SU-DHL-6 (cell line): ENCODE measurements around the gene TLCD3A.

ENCODE experiments used
- H2AFZ ChIP-seq: fragments of 200-600 bp; sonication (generic); 2 replicates; pipeline ENCODE4 v1.6.1; 2014; ENCODE audit warnings: low read depth, mild to moderate bottlenecking, moderate library complexity, mixed read lengths, antibody characterized with exemption, low read length; ENCODE audit not compliant: severe bottlenecking
- H3F3A ChIP-seq: fragments of 200-600 bp; shearing (Covaris generic); 2 replicates; pipeline ENCODE4 v1.6.0; 2016; ENCODE audit warnings: antibody characterized with exemption, mild to moderate bottlenecking; ENCODE audit not compliant: insufficient read depth
- H3K27ac ChIP-seq: fragments of 200-600 bp; sonication (generic); 2 replicates; pipeline ENCODE4 v1.5.1; 2016; ENCODE audit warnings: low read depth, mild to moderate bottlenecking, low read length, moderate library complexity, mixed read lengths
- H3K27me3 ChIP-seq: fragments of 200-600 bp; sonication (generic), shearing (Covaris generic); 2 replicates; pipeline ENCODE4 v1.6.0; 2014; ENCODE audit warnings: mild to moderate bottlenecking, low read length
- H3K36me3 ChIP-seq: fragments of 200-600 bp; sonication (generic); 2 replicates; pipeline ENCODE4 v1.6.1; 2014; ENCODE audit warnings: mild to moderate bottlenecking, low read length, mixed read lengths
- H3K4me2 ChIP-seq: fragments of 300-600, 200-600 bp; shearing (Covaris generic), sonication (generic); 2 replicates; pipeline ENCODE4 v1.6.0; 2014; ENCODE audit warnings: low read length, low read depth, mild to moderate bottlenecking; ENCODE audit not compliant: poor library complexity, severe bottlenecking
- H3K4me3 ChIP-seq: fragments of 200-600 bp; sonication (generic); 2 replicates; pipeline ENCODE4 v1.5.1; 2014; ENCODE audit warnings: antibody characterized with exemption, low read length, mild to moderate bottlenecking, mixed read lengths; ENCODE audit not compliant: insufficient read depth, poor library complexity, severe bottlenecking
- H3K79me2 ChIP-seq: fragments of 200-600 bp; sonication (generic); 2 replicates; pipeline ENCODE4 v1.6.1; 2014; ENCODE audit warnings: mild to moderate bottlenecking, low read length, moderate library complexity; ENCODE audit not compliant: insufficient read depth
- H3K9ac ChIP-seq: fragments of 200-600 bp; sonication (generic); 2 replicates; pipeline ENCODE4 v1.7.0; 2014; ENCODE audit warnings: mild to moderate bottlenecking, low read length
- H3K9me2 ChIP-seq: fragments of 200-600 bp; sonication (generic); replicated peaks from 2 replicates; pipeline ENCODE4 v1.6.1; 2014; ENCODE audit warnings: low read length; ENCODE audit not compliant: insufficient read depth
- H3K9me3 ChIP-seq: fragments of 200-600 bp; sonication (generic); 2 replicates; pipeline ENCODE4 v1.6.1; 2014; ENCODE audit warnings: low read length, mixed read lengths; ENCODE audit not compliant: insufficient read depth
- H4K20me1 ChIP-seq: fragments of 200-600 bp; sonication (generic); 2 replicates; pipeline ENCODE4 v1.6.1; 2014; ENCODE audit warnings: low read depth, mild to moderate bottlenecking, antibody characterized with exemption, low read length, moderate library complexity, mixed read lengths
- EZH2phosphoT487 ChIP-seq: fragments of 200-600 bp; sonication (generic), shearing (Covaris generic); conservative IDR thresholded peaks from 2 replicates; pipeline ENCODE4 v1.6.1; 2018; ENCODE audit warnings: mild to moderate bottlenecking, antibody characterized with exemption, low read length, moderate library complexity, mixed read lengths
- TF ChIP-seq, protein P1 (sequence below): fragments of 200-600 bp; sonication (generic); IDR thresholded peaks from one replicate; pipeline ENCODE4 v1.5.1; 2017; ENCODE audit warnings: antibody characterized with exemption, mild to moderate bottlenecking, low read length, moderate library complexity; ENCODE audit not compliant: insufficient read depth, poor library complexity, severe bottlenecking

Gene TLCD3A

DNA sequence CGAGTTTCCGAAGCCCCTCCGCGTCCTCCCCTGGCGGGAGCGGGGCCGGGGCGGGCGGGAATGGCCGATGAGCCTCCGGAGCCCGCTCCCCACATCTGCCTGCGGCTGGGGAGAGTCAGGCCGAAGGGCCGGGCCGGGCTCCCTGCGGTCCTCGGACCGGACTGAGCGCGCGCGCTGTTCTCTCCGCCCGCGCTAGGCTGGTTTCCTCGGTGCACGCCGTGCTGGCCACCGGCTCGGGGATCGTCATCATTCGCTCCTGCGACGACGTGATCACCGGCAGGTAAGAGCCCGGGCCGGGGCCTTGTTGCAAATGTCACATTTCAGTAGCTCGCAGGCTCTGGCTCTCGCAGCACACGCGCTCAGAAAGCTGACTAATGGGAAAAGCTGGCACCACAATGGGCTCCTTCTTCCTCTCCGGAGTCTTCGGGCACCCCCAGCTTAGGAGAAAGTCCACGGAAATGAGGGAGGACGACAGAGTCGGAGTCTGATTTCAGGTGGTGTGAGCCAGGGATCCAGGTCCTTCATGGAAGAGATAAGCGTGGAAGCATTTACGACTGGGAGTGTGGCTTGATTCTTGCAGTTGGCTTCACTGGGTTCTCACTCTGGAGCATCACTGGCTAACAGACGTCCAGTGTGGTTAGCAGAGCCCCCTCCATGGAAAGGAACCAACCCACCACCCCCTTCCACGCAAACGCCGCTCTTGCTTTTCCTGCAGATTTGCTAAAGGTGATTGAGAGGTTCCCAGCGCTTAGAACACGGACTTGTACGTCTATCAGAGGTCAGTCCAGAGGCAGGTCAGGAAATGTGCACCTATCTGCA, 715 bp downstream of the TLCD3A start:
- no peak for TF ChIP-seq EZH2phosphoT487
- TF ChIP-seq, protein P1, sequence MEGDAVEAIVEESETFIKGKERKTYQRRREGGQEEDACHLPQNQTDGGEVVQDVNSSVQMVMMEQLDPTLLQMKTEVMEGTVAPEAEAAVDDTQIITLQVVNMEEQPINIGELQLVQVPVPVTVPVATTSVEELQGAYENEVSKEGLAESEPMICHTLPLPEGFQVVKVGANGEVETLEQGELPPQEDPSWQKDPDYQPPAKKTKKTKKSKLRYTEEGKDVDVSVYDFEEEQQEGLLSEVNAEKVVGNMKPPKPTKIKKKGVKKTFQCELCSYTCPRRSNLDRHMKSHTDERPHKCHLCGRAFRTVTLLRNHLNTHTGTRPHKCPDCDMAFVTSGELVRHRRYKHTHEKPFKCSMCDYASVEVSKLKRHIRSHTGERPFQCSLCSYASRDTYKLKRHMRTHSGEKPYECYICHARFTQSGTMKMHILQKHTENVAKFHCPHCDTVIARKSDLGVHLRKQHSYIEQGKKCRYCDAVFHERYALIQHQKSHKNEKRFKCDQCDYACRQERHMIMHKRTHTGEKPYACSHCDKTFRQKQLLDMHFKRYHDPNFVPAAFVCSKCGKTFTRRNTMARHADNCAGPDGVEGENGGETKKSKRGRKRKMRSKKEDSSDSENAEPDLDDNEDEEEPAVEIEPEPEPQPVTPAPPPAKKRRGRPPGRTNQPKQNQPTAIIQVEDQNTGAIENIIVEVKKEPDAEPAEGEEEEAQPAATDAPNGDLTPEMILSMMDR: no peak
- Histone ChIP-seq H3K27ac (peak overlapping the region; percentile 43), H3F3A (peaks cover 13% of the 10 kb centered on the region; the same call in 1 of the 2 replicates), H3K4me2 (peak overlapping the region; percentile 75), H3K36me3 (no peaks in the 10 kb centered on the region), H3K9me3 (no peaks in the 10 kb centered on the region), H3K9me2 (no peaks in the 10 kb centered on the region), H3K79me2 (peaks cover 33% of the 10 kb centered on the region), H4K20me1 (no peaks in the 10 kb centered on the region), H3K27me3 (no peaks in the 10 kb centered on the region), H3K9ac (peak overlapping the region; percentile 93), H3K4me3 (peak overlapping the region; percentile 76), H2AFZ (peak overlapping the region; percentile 77)

DNA sequence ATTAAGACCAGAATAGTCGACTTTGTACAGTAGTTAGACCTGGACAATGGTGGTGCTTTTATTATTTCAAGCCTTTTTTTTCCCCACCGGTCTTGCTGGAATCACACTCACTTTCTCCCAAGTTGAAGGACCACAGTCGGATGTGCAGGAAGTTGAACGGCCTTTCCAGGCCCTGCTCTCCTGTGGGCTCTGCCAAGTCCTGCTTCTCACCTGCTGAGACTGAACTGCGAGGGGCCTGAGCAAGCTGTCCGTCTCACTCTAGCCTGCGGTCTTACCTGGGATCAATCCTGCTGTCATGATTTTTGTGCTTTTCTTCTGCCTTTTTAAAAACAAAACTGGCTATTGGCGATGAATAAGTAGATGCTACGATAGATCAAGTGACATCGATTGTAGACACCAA, 1.3 kb downstream of the TLCD3A start:
- H4K20me1 ChIP-seq: no peaks in the 10 kb centered on the region
- peak overlapping the region; percentile 93 for H3K9ac ChIP-seq
- H3K9me3 ChIP-seq: no peaks in the 10 kb centered on the region
- TF ChIP-seq, protein P1: no peak
- no peak for TF ChIP-seq EZH2phosphoT487
- H3K79me2 ChIP-seq: peaks cover 33% of the 10 kb centered on the region
- no peak overlapping the region for H2AFZ ChIP-seq
- no peaks in the 10 kb centered on the region for H3K36me3 ChIP-seq
- no peak overlapping the region for H3K27ac ChIP-seq
- H3K27me3 ChIP-seq: no peaks in the 10 kb centered on the region
- no peaks in the 10 kb centered on the region for H3K9me2 ChIP-seq
- H3F3A ChIP-seq: peaks cover 13% of the 10 kb centered on the region; the same call in 1 of the 2 replicates
- H3K4me2 ChIP-seq: peak overlapping the region; percentile 75
- H3K4me3 ChIP-seq: peak overlapping the region; percentile 76

DNA sequence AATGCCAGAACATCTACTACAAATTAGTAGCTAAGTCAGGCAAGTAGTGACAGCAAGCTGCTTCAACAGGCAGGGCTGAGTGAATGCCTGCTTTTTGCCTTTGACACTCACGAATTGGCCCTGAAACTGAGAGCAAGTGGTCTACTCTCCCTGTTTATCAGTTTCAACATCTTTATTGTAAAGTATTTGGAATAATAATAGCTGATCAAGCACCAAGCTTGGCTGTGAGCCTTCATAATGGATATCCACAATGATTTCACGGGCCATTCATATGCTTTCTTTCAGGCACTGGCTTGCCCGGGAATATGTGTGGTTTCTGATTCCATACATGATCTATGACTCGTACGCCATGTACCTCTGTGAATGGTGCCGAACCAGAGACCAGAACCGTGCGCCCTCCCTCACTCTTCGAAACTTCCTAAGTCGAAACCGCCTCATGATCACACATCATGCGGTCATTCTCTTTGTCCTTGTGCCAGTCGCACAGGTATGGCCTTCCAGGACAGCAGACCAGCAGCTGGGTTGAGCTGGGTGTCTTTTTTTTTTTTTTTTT, 5.2 kb downstream of the TLCD3A start:
- no peak overlapping the region for H3K27ac ChIP-seq
- H3K4me2 ChIP-seq: no peak overlapping the region
- no peaks in the 10 kb centered on the region for H3K36me3 ChIP-seq
- H3F3A ChIP-seq: peaks cover 29% of the 10 kb centered on the region
- H3K9me3 ChIP-seq: no peaks in the 10 kb centered on the region
- TF ChIP-seq EZH2phosphoT487: no peak
- TF ChIP-seq, protein P1: no peak
- no peak overlapping the region for H3K9ac ChIP-seq
- H3K9me2 ChIP-seq: no peaks in the 10 kb centered on the region
- H4K20me1 ChIP-seq: no peaks in the 10 kb centered on the region
- no peak overlapping the region for H3K4me3 ChIP-seq
- peaks cover 33% of the 10 kb centered on the region for H3K79me2 ChIP-seq
- H3K27me3 ChIP-seq: no peaks in the 10 kb centered on the region
- H2AFZ ChIP-seq: no peak overlapping the region
